COR-L47 (cell line): ENCODE measurements around the gene PLXNA4.

ENCODE experiments used
- DNase-seq: peaks from one replicate; lab custom pipeline; 2025; lab: John Stamatoyannopoulos, UW

Gene PLXNA4

GRCh38 chr7:132475037-132475668 is 101.1 kb downstream of the PLXNA4 start:
- DNase-seq, result no peak

GRCh38 chr7:132472463-132473120 is 103.7 kb downstream of the PLXNA4 start:
- no peak for DNase-seq

GRCh38 chr7:132471515-132471914 is 104.8 kb downstream of the PLXNA4 start:
- DNase-seq, result no peak

- DNase-seq, result no peak
Measured at GRCh38 chr7:132469681-132470080, 106.6 kb downstream of the PLXNA4 start.

GRCh38 chr7:132469264-132469663 is 107.0 kb downstream of the PLXNA4 start:
- no peak for DNase-seq

DNA sequence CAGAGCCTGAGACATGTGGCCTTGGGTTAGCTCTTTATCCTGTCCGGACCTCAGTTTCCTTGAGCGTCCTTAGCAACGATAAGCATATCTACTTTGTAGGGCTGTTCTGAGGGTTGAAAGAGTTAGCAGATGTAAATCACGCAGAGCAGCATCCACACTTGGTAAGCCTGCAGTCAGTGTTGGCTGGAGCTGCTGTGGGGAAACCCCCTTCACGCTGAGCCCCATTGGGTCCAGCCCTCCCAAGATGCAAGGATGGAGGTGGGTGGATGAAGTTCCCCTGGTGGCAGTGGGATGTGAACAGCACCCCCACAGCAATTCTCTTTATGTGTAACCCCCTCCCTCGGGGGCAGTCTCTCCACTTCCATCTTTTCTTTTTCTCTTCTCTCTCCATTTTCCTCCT is 109.9 kb downstream of the PLXNA4 start:
- DNase-seq, result no peak

DNA sequence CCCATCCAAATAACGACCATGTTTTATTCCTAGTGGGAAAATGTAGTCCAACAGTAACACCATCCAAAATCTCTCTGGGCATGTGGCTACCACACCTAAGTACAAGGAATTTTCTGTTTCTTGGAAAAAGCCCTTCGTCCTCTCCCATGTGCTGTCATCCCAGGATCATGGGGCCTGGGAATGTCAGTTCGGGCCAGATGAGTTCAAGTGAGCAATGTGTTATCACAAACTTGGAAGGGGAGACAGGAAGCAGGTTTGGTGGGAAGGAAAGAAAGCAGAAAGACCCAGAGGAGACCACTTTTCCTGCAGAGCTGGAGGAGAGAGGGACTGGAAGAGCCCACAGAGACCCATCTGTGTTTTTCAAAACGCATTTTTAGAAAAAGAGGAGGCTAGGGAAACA is 110.8 kb downstream of the PLXNA4 start:
- no peak for DNase-seq

- no peak for DNase-seq
Measured at GRCh38 chr7:132464740-132465139, 111.5 kb downstream of the PLXNA4 start.

DNA sequence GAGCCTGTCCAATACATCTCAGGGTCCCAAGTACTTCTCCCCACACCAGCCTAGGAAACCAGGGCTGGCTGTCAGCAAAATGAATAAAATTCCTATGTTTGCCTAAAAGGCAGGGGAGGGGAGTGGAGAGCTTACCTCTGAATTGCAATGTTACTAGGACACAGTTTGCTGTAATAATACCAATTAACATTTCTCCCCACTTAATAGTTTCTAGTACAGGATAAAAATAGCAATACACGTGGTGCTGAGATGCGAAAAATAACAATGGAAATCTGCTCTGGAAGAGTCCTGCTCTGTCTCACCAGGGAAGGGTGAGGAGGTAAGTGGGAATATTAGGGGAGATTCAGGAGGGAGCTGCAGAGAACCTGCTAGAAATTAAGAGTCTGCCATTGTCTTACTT is 112.3 kb downstream of the PLXNA4 start:
- no peak for DNase-seq

DNA sequence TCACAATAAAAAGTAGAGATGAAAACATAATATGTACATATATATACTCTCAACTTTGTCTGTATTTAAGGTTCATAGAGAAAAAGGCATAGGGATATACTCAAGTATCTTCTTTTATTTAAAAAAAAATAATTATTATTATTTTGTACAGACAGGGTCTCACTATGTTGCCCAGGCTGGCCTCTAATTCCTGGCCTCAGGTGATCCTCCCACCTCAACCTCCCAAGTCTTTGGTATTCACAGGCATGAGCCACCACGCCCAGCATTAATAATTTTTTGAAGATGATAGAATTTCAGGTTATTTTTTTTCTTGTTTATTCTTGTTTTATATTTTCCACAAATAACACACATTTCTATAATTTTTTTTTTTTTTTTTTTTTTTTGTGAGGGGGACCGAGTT is 113.8 kb downstream of the PLXNA4 start:
- DNase-seq, result no peak

DNA sequence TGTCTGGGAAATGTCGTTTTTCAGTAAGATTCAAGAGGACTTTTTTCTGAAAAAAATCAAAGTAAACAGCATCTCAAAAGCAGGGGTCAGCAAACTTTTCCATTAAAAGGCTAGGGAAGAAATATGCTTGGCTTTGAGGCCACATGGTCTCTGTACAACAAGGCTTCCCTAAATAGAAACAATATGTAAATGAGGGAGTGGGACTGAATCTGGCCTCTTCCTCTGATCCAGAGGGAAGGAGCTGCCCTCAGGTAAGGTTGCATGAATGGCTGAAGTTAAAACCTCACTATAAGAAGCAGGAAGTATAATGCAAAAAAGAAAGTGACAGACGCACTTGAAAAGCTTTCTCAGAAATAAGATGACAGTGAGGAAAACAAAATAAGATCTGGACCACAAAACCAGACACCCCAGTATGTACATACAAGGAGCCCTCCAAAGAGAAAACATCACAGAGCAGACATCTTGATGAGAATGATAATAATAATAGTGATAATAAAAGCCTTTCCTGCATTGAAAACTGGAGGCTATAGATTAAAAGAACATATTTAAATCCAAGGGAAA is 115.2 kb downstream of the PLXNA4 start:
- no peak for DNase-seq

- no peak for DNase-seq
Measured at GRCh38 chr7:132458729-132459128, 117.5 kb downstream of the PLXNA4 start.

DNA sequence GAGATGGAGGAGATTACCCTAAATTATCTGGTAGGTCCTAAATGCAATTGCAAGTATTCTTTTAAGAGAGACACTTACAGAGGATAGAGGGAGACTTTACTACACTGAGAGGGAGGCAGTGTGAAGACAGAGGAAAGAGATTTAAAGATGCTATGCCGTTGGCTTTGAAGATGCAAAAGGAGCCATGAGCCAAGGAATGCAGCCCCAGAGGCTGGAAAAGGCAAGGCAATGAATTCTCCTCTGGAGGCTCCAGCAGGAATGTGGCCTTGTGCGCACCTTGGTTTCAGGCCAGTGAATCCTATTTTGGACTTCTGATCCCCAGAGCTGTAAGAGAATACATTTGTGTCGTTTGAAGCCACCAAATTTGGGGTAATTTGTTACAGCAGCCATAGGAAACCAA is 118.6 kb downstream of the PLXNA4 start:
- DNase-seq, result no peak

DNA sequence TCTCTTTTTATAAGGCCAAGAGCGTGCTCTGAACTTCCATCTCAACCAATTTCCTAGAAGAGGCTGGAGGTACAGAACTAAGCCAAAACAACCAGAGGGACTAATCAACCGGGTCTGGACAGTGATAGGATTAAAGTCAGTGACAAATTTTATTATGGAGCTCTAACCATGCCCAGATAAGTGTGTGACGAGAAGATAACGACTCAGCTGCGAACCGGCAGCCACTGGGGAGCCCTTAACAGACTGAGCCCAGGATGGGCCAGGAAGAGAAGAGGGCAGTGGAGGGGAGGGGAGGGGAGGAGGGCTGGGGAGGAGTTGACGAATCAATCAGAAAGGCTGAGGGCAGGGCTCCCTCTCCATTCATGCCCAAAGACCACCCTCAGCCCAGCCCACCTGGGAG is 119.9 kb downstream of the PLXNA4 start:
- no peak for DNase-seq

- no peak for DNase-seq
Measured at GRCh38 chr7:132455378-132455777, 120.9 kb downstream of the PLXNA4 start.

GRCh38 chr7:132453826-132454225 is 122.4 kb downstream of the PLXNA4 start:
- no peak for DNase-seq

DNA sequence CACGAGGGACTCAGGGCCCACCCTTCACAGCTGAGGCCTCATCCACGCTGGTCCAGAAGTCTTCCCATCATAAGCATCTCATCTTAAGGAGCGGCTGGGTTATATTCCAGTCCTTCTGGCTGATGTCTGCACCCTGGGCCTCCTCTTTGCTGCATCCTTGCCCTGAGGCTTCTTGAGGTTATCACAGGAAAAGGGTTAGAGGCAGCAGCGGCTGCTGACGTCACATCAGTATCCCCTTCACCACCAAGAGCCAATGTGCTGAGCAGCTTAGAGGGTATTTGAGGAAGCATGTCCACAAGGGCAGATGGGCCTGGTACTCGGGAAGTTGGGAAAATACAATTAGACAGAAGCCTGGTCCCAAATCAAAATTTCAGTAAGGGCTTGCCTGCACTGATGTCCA is 125.1 kb downstream of the PLXNA4 start:
- no peak for DNase-seq

DNA sequence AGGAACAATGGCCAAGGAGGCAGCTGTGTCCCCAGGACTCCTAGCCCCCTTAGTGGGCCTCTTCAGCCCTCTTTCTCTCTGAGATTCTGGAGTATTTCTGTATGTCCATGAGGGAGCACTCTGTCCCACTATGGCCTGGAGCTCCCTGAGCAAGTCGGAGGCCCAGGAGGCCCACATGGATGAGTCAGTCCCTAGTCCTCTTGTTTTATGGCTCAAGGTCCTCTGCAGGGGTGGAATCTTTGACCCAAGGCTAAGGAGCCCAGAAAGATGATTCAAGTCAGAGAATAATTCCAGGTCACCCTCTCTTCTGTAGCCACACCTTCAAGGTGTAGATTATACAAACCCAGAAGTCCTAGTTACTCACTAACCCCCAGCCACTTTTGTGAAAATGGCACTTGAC is 125.6 kb downstream of the PLXNA4 start:
- no peak for DNase-seq

DNA sequence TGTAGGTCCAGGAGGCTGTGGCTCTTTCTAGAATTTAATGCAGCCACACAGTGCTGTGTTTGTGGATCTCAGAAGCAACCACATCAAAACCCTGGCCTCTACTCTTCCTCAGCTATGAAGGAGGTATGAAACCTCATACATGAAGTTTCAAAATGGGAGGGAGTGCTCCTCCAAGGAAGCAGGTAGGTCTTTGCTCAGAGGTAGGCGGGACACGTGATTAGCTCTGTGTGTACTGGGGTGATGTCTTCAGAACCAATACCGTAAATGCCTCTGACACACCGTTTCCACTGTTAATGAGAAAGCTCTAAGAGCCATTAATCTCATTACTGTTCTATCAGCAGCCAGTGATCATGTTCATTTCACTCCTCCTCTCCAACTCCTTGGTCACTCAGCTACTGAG is 126.1 kb downstream of the PLXNA4 start:
- no peak for DNase-seq

DNA sequence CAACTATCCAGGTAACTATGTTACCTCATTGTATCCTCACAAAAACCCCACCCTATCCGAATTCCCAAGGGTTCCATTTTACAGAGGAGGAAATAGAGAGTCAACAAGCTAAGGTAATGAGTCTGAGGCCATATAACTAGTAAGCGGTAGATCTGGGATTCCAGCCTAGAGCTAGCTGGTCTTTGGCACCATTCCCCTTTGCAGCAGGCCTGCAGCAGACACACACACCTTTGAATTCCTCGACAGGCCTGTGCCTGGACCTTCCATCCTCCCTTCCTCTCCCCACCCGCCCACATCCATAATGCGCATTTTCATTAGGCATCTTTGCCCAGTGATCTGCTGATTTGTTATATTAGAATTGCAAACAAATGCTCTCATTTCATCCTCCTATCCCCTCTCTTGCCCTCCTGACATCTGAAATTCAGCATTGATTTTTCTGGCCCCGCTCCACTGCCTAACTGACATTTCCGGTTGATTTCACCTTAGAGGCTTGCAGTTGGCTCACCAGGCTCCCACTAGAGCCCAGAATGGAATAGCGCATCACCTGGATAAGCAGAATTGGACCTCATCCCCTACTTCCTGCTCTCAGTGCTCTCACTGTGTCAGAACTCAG is 129.5 kb downstream of the PLXNA4 start:
- no peak for DNase-seq

DNA sequence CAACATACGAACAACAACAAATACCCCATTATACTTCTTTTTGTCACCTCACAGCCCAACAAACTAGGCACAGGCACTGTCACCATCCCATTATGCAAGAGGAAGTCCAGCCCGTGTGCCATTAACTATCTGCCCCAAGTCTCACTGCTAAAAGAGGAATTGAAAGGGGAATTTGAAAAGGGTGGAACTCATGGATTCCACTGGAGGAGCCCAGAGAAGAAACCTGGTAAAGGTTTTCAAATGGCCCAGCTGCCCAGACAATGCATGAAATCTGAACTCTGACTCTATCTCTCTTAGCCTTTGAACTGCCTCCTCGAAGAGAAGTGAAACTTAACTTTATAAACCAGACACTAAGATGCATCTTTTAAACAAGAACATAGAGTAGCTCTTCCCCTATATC is 130.0 kb downstream of the PLXNA4 start:
- DNase-seq, result no peak

DNA sequence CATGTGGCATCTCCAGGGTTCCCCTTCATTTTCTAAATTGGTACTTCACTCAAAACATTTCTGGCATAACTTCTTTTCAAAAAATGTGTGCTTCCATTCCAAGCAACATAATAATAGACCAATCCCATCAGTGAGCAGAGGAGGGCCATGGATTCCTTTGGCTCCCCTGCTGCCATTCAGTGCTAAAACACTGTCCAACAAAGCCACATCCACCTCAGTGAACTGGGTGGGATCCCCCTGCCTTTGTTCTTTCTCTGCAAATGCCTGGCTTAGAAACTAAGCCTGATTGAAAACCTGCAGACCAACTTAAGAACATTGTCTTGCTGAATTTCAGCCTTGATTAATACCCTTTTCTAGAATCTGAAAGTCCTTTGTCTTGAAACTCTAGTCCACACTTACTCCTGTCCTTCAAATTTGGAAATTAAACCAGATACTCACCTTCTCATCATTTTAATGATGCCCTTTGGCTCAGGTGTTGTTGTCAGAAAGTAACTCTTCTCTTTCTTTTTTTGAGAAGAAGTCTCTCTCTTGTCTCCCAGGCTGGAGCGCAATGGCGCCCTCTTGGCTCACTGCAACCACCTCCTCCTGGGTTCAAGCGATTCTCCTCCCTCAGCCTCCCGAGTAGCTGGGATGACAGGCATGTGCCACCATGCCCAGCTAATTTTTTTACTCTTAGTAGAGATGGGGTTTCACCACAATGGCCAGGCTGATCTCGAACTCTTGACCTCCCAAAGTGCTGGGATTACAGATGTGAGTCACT is 132.3 kb downstream of the PLXNA4 start:
- DNase-seq, result no peak

GRCh38 chr7:132441935-132442334 is 134.3 kb downstream of the PLXNA4 start:
- no peak for DNase-seq
